Measurements from ENCODE around the gene CMTM8.

The CMTM8 gene

GRCh38 chr3:32319607-32320006 lies 81.1 kb downstream of the CMTM8 start:
- no peak for ATAC-seq
- peaks cover 12% of the 10 kb centered on the region for H3K27me3 Mint-ChIP-seq
- no peaks in the 10 kb centered on the region for H3K36me3 Mint-ChIP-seq
- H3K4me3 Mint-ChIP-seq: no peak overlapping the region
- no peaks in the 10 kb centered on the region for H3K4me1 Mint-ChIP-seq
- no peak overlapping the region for H3K27ac Mint-ChIP-seq
- H3K9me3 Mint-ChIP-seq: no peaks in the 10 kb centered on the region

- H3K9me3 Mint-ChIP-seq: no peaks in the 10 kb centered on the region
- peaks cover 12% of the 10 kb centered on the region for H3K27me3 Mint-ChIP-seq
- no peak overlapping the region for H3K27ac Mint-ChIP-seq
- no peaks in the 10 kb centered on the region for H3K4me1 Mint-ChIP-seq
- H3K4me3 Mint-ChIP-seq: no peak overlapping the region
- no peaks in the 10 kb centered on the region for H3K36me3 Mint-ChIP-seq
- no peak for ATAC-seq
These were observed 81.6 kb downstream of the CMTM8 start for GRCh38 chr3:32320080-32320479.

GRCh38 chr3:32321095-32321790 lies 82.8 kb downstream of the CMTM8 start:
- Mint-ChIP-seq H3K4me3 (no peak overlapping the region), H3K4me1 (no peaks in the 10 kb centered on the region), H3K9me3 (no peaks in the 10 kb centered on the region), H3K27me3 (peaks cover 12% of the 10 kb centered on the region), H3K36me3 (no peaks in the 10 kb centered on the region), H3K27ac (no peak overlapping the region)
- no peak for ATAC-seq

GRCh38 chr3:32322311-32322710 lies 83.8 kb downstream of the CMTM8 start:
- H3K4me3 Mint-ChIP-seq: no peak overlapping the region
- H3K27me3 Mint-ChIP-seq: peaks cover 12% of the 10 kb centered on the region
- no peak overlapping the region for H3K27ac Mint-ChIP-seq
- no peaks in the 10 kb centered on the region for H3K4me1 Mint-ChIP-seq
- H3K36me3 Mint-ChIP-seq: no peaks in the 10 kb centered on the region
- no peaks in the 10 kb centered on the region for H3K9me3 Mint-ChIP-seq
- no peak for ATAC-seq

GRCh38 chr3:32323604-32324003 lies 85.1 kb downstream of the CMTM8 start:
- no peak overlapping the region for H3K4me3 Mint-ChIP-seq
- peaks cover 3% of the 10 kb centered on the region for H3K36me3 Mint-ChIP-seq
- H3K4me1 Mint-ChIP-seq: no peaks in the 10 kb centered on the region
- H3K9me3 Mint-ChIP-seq: no peaks in the 10 kb centered on the region
- peaks cover 12% of the 10 kb centered on the region for H3K27me3 Mint-ChIP-seq
- no peak for ATAC-seq
- no peak overlapping the region for H3K27ac Mint-ChIP-seq

- Mint-ChIP-seq H3K27me3 (peaks cover 4% of the 10 kb centered on the region), H3K36me3 (peaks cover 5% of the 10 kb centered on the region), H3K27ac (no peak overlapping the region), H3K9me3 (no peaks in the 10 kb centered on the region), H3K4me1 (no peaks in the 10 kb centered on the region), H3K4me3 (no peak overlapping the region)
- ATAC-seq: no peak
These were observed 86.7 kb downstream of the CMTM8 start for GRCh38 chr3:32325201-32325600.

- no peaks in the 10 kb centered on the region for H3K4me1 Mint-ChIP-seq
- no peaks in the 10 kb centered on the region for H3K27me3 Mint-ChIP-seq
- H3K9me3 Mint-ChIP-seq: no peaks in the 10 kb centered on the region
- peaks cover 5% of the 10 kb centered on the region for H3K36me3 Mint-ChIP-seq
- no peak overlapping the region for H3K27ac Mint-ChIP-seq
- no peak overlapping the region for H3K4me3 Mint-ChIP-seq
- ATAC-seq: no peak
These were observed 87.4 kb downstream of the CMTM8 start for GRCh38 chr3:32325927-32326326.

- no peaks in the 10 kb centered on the region for H3K4me1 Mint-ChIP-seq
These were observed 88.3 kb downstream of the CMTM8 start for GRCh38 chr3:32326795-32327194.

GRCh38 chr3:32334675-32335074 lies 96.2 kb downstream of the CMTM8 start:
- no peaks in the 10 kb centered on the region for H3K9me3 Mint-ChIP-seq
- no peak overlapping the region for H3K4me3 Mint-ChIP-seq
- no peaks in the 10 kb centered on the region for H3K27me3 Mint-ChIP-seq
- no peaks in the 10 kb centered on the region for H3K36me3 Mint-ChIP-seq
- H3K27ac Mint-ChIP-seq: no peak overlapping the region
- no peak for ATAC-seq
- H3K4me1 Mint-ChIP-seq: no peaks in the 10 kb centered on the region

More at GRCh38 chr3:32326795-32327194, 88.3 kb downstream of the CMTM8 start:
- H3K36me3 Mint-ChIP-seq: peaks cover 5% of the 10 kb centered on the region
- H3K27me3 Mint-ChIP-seq: no peaks in the 10 kb centered on the region
- H3K27ac Mint-ChIP-seq: no peak overlapping the region
- no peak for ATAC-seq
- H3K4me3 Mint-ChIP-seq: no peak overlapping the region
- no peaks in the 10 kb centered on the region for H3K9me3 Mint-ChIP-seq

- no peak overlapping the region for H3K4me3 Mint-ChIP-seq
- ATAC-seq: no peak
These were observed 97.1 kb downstream of the CMTM8 start for GRCh38 chr3:32335365-32336112.

GRCh38 chr3:32336113-32336498 lies 97.6 kb downstream of the CMTM8 start:
- no peaks in the 10 kb centered on the region for H3K9me3 Mint-ChIP-seq
- no peak for ATAC-seq
- no peak overlapping the region for H3K27ac Mint-ChIP-seq
- H3K4me1 Mint-ChIP-seq: no peaks in the 10 kb centered on the region
- H3K27me3 Mint-ChIP-seq: no peaks in the 10 kb centered on the region
- no peak overlapping the region for H3K4me3 Mint-ChIP-seq
- H3K36me3 Mint-ChIP-seq: no peaks in the 10 kb centered on the region

More at GRCh38 chr3:32335365-32336112, 97.1 kb downstream of the CMTM8 start:
- Mint-ChIP-seq H3K36me3 (no peaks in the 10 kb centered on the region), H3K9me3 (no peaks in the 10 kb centered on the region), H3K27ac (no peak overlapping the region), H3K27me3 (no peaks in the 10 kb centered on the region), H3K4me1 (no peaks in the 10 kb centered on the region)

GRCh38 chr3:32337505-32337904 lies 99.0 kb downstream of the CMTM8 start:
- Mint-ChIP-seq H3K4me3 (no peak overlapping the region), H3K36me3 (no peaks in the 10 kb centered on the region), H3K4me1 (no peaks in the 10 kb centered on the region), H3K27ac (no peak overlapping the region), H3K27me3 (no peaks in the 10 kb centered on the region), H3K9me3 (no peaks in the 10 kb centered on the region)
- no peak for ATAC-seq

- Mint-ChIP-seq H3K27ac (no peak overlapping the region), H3K4me3 (no peak overlapping the region), H3K36me3 (no peaks in the 10 kb centered on the region), H3K4me1 (no peaks in the 10 kb centered on the region), H3K9me3 (no peaks in the 10 kb centered on the region), H3K27me3 (no peaks in the 10 kb centered on the region)
- no peak for ATAC-seq
These were observed 101.6 kb downstream of the CMTM8 start for GRCh38 chr3:32340039-32340438.

GRCh38 chr3:32340611-32341365 lies 102.3 kb downstream of the CMTM8 start:
- no peaks in the 10 kb centered on the region for H3K27me3 Mint-ChIP-seq
- no peak overlapping the region for H3K4me3 Mint-ChIP-seq
- ATAC-seq: no peak
- H3K36me3 Mint-ChIP-seq: no peaks in the 10 kb centered on the region
- no peaks in the 10 kb centered on the region for H3K4me1 Mint-ChIP-seq
- no peak overlapping the region for H3K27ac Mint-ChIP-seq
- no peaks in the 10 kb centered on the region for H3K9me3 Mint-ChIP-seq

GRCh38 chr3:32347343-32348125 lies 109.1 kb downstream of the CMTM8 start:
- no peaks in the 10 kb centered on the region for H3K9me3 Mint-ChIP-seq
- no peak overlapping the region for H3K27ac Mint-ChIP-seq
- ATAC-seq: no peak

More at GRCh38 chr3:32347343-32348125, 109.1 kb downstream of the CMTM8 start:
- Mint-ChIP-seq H3K36me3 (no peaks in the 10 kb centered on the region), H3K4me3 (no peak overlapping the region), H3K4me1 (no peaks in the 10 kb centered on the region), H3K27me3 (no peaks in the 10 kb centered on the region)
